Measurements from ENCODE around the gene FAM53B. TPM values are rescaled to one million over a fixed set of nuclear protein-coding genes. Genes with fewer than 3 reads are reported as not detected.

Gene FAM53B
- total and polyA plus RNA-seq, 12 donors: 11.6 to 42.9 (median 29.1) TPM

- TF ChIP-seq CTCF (IDR thresholded peaks at IDR 0.05): no peak
- intact Hi-C loops (cut with DNase I): no loop called here
- H3K4me1 ChIP-seq: peaks cover 35 to 95% (median 81%) of the 10 kb centered on the region in 9 donors
- ATAC-seq (peak; percentile 11 to 70 (median 48)), DNase-seq (peak in 1 of 2 donors; percentile 49)
- H3K27me3 ChIP-seq: no peaks in the 10 kb centered on the region
- peaks cover 0 to 18% (median 0%) of the 10 kb centered on the region in 9 donors for H3K36me3 ChIP-seq
- H3K4me3 ChIP-seq: no peak overlapping the region
- peak overlapping the region; percentile 43 to 91 (median 76) for H3K27ac ChIP-seq
- no peaks in the 10 kb centered on the region for H3K9me3 ChIP-seq
- 56 to 63% methylated on average over 17 of the region's 17 CpGs for WGBS, 2 donors
Observed at GRCh38 chr10:124653811-124654651, 90.1 kb downstream of the FAM53B start.

GRCh38 chr10:124653311-124653710 lies 90.9 kb downstream of the FAM53B start:
- DNase-seq (no peak), ATAC-seq (no peak)
- no peaks in the 10 kb centered on the region for H3K27me3 ChIP-seq
- WGBS, 2 donors: 64 to 65% methylated on average over 7 of the region's 7 CpGs
- peaks cover 0 to 18% (median 0%) of the 10 kb centered on the region in 9 donors for H3K36me3 ChIP-seq
- intact Hi-C loops (cut with DNase I): no loop called here
- no peak overlapping the region for H3K4me3 ChIP-seq
- peaks cover 42 to 95% (median 82%) of the 10 kb centered on the region in 9 donors for H3K4me1 ChIP-seq
- no peaks in the 10 kb centered on the region for H3K9me3 ChIP-seq
- TF ChIP-seq CTCF (IDR thresholded peaks at IDR 0.05): no peak
- H3K27ac ChIP-seq: peak overlapping the region; percentile 43 to 91 (median 76)

GRCh38 chr10:124652701-124653100 lies 91.5 kb downstream of the FAM53B start:
- intact Hi-C loops (cut with DNase I): no loop called here
- WGBS, 2 donors: 78 to 86% methylated on average over 8 of the region's 8 CpGs
- no peaks in the 10 kb centered on the region for H3K9me3 ChIP-seq
- peaks cover 0 to 18% (median 0%) of the 10 kb centered on the region in 9 donors for H3K36me3 ChIP-seq
- no peak for TF ChIP-seq CTCF (IDR thresholded peaks at IDR 0.05)
- H3K4me1 ChIP-seq: peaks cover 48 to 95% (median 83%) of the 10 kb centered on the region in 9 donors
- no peak overlapping the region for H3K4me3 ChIP-seq
- ATAC-seq (no peak), DNase-seq (no peak)
- H3K27ac ChIP-seq: peak overlapping the region in 9 of 10 donors; percentile 59 to 91 (median 79)
- no peaks in the 10 kb centered on the region for H3K27me3 ChIP-seq

GRCh38 chr10:124652200-124652599 lies 92.0 kb downstream of the FAM53B start:
- DNase-seq (no peak), ATAC-seq (no peak)
- 92 to 94% methylated on average over 5 of the region's 5 CpGs for WGBS, 2 donors
- intact Hi-C loops (cut with DNase I): no loop called here
- H3K27me3 ChIP-seq: no peaks in the 10 kb centered on the region
- H3K4me1 ChIP-seq: peaks cover 52 to 95% (median 83%) of the 10 kb centered on the region in 9 donors
- no peaks in the 10 kb centered on the region for H3K9me3 ChIP-seq
- H3K4me3 ChIP-seq: no peak overlapping the region
- peak overlapping the region in 9 of 10 donors; percentile 59 to 91 (median 79) for H3K27ac ChIP-seq
- TF ChIP-seq CTCF (IDR thresholded peaks at IDR 0.05): no peak
- peaks cover 0 to 18% (median 0%) of the 10 kb centered on the region in 9 donors for H3K36me3 ChIP-seq
